ENCODE data around the gene UMAD1.

- TF ChIP-seq RAD21 (IDR thresholded peaks at IDR 0.05; ENCODE audit: low read depth) = no peak
- TF ChIP-seq TAF1 (IDR thresholded peaks at IDR 0.05; ENCODE audit: low read depth) = no peak
- TF ChIP-seq, protein P1, sequence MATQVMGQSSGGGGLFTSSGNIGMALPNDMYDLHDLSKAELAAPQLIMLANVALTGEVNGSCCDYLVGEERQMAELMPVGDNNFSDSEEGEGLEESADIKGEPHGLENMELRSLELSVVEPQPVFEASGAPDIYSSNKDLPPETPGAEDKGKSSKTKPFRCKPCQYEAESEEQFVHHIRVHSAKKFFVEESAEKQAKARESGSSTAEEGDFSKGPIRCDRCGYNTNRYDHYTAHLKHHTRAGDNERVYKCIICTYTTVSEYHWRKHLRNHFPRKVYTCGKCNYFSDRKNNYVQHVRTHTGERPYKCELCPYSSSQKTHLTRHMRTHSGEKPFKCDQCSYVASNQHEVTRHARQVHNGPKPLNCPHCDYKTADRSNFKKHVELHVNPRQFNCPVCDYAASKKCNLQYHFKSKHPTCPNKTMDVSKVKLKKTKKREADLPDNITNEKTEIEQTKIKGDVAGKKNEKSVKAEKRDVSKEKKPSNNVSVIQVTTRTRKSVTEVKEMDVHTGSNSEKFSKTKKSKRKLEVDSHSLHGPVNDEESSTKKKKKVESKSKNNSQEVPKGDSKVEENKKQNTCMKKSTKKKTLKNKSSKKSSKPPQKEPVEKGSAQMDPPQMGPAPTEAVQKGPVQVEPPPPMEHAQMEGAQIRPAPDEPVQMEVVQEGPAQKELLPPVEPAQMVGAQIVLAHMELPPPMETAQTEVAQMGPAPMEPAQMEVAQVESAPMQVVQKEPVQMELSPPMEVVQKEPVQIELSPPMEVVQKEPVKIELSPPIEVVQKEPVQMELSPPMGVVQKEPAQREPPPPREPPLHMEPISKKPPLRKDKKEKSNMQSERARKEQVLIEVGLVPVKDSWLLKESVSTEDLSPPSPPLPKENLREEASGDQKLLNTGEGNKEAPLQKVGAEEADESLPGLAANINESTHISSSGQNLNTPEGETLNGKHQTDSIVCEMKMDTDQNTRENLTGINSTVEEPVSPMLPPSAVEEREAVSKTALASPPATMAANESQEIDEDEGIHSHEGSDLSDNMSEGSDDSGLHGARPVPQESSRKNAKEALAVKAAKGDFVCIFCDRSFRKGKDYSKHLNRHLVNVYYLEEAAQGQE (IDR thresholded peaks at IDR 0.05; ENCODE audit: low read depth) = no peak
- TF ChIP-seq MAX (IDR thresholded peaks at IDR 0.05) = no peak
- TF ChIP-seq CREB1 (IDR thresholded peaks at IDR 0.05; ENCODE audit: low read depth) = no peak
- TF ChIP-seq CEBPB (IDR thresholded peaks at IDR 0.05) = no peak
- no peak for TF ChIP-seq EP300 (IDR thresholded peaks at IDR 0.05; ENCODE audit: borderline replicate concordance)
- no peak for TF ChIP-seq FOXM1 (IDR thresholded peaks at IDR 0.05; ENCODE audit: borderline replicate concordance, low read depth)
- no peak for TF ChIP-seq YY1 (IDR thresholded peaks at IDR 0.05; ENCODE audit: low read depth)
- no peak for TF ChIP-seq TEAD4 (IDR thresholded peaks at IDR 0.05)
- TF ChIP-seq USF1 (IDR thresholded peaks at IDR 0.05) = no peak
- TF ChIP-seq TCF12 (IDR thresholded peaks at IDR 0.05; ENCODE audit: low read depth) = no peak
Measured at GRCh38 chr7:7785344-7785973, 144.9 kb downstream of the UMAD1 start.

All from Ishikawa (cell line).